Islet precursor cell (in vitro differentiated cells): Measurements from ENCODE around the gene STX11.

Experiments
- DNase-seq: peaks from one replicate; pipeline ENCODE4 v3.0.0-alpha.2; 2018

The STX11 gene

GRCh38 chr6:144215932-144216667, 65.8 kb downstream of the STX11 start:
- peak; percentile 99 for DNase-seq

GRCh38 chr6:144216668-144217218, 66.4 kb downstream of the STX11 start:
- DNase-seq = no peak

GRCh38 chr6:144217264-144217663, 66.9 kb downstream of the STX11 start:
- peak; percentile 71 for DNase-seq

GRCh38 chr6:144217797-144218196, 67.5 kb downstream of the STX11 start:
- DNase-seq = no peak

GRCh38 chr6:144219056-144219685, 68.9 kb downstream of the STX11 start:
- no peak for DNase-seq

- peak; percentile 65 for DNase-seq
Observed at GRCh38 chr6:144220031-144220790, 69.9 kb downstream of the STX11 start.

- no peak for DNase-seq
Observed at GRCh38 chr6:144223686-144224085, 73.4 kb downstream of the STX11 start.

GRCh38 chr6:144231721-144232120, 81.4 kb downstream of the STX11 start:
- no peak for DNase-seq

GRCh38 chr6:144232176-144232831, 82.0 kb downstream of the STX11 start:
- no peak for DNase-seq

GRCh38 chr6:144232832-144233230, 82.5 kb downstream of the STX11 start:
- no peak for DNase-seq

- DNase-seq = no peak
Observed at GRCh38 chr6:144234399-144234798, 84.1 kb downstream of the STX11 start.

GRCh38 chr6:144234935-144235334, 84.6 kb downstream of the STX11 start:
- no peak for DNase-seq
